Fibroblast of lung (primary cell): ENCODE data around the gene NPAS1. TPM values are rescaled to one million over a fixed set of nuclear protein-coding genes. Genes with fewer than 3 reads are reported as not detected.
"Not testable (repeated sequence)": the region's sequence is repeated elsewhere in the genome, so short reads cannot be mapped to it uniquely, and the experiment has no call there.

Experiments
- DNase-seq, 2 donors: peaks; one replicate each; pipeline versions ENCODE4 v3.0.0 to v3.0.0-alpha.2; 2010; ENCODE audit warnings: low read depth in 2 of 2
- H2AFZ ChIP-seq: 2 replicates; pipeline ENCODE4 v1.5.1; 2012; ENCODE audit warnings: low read length, control low read depth, inconsistent platforms
- H3K27ac ChIP-seq: 2 replicates; pipeline ENCODE4 v1.5.1; 2011; ENCODE audit warnings: low read length, control low read depth; ENCODE audit not compliant: insufficient read depth
- H3K27me3 ChIP-seq: 2 replicates; pipeline ENCODE4 v1.5.1; 2011; ENCODE audit warnings: mild to moderate bottlenecking, low read length; ENCODE audit not compliant: control insufficient read depth, insufficient read depth
- H3K36me3 ChIP-seq: 2 replicates; pipeline ENCODE4 v1.5.1; 2011; ENCODE audit warnings: low read length; ENCODE audit not compliant: control insufficient read depth, insufficient read depth
- H3K4me1 ChIP-seq: 2 replicates; pipeline ENCODE4 v1.5.1; 2011; ENCODE audit warnings: low read length; ENCODE audit not compliant: control insufficient read depth, insufficient read depth; ENCODE audit errors: extremely low read depth
- H3K4me2 ChIP-seq: 2 replicates; pipeline ENCODE4 v1.5.1; 2011; ENCODE audit warnings: low read length, control low read depth; ENCODE audit not compliant: insufficient read depth; ENCODE audit errors: extremely low read depth
- H3K4me3 ChIP-seq, 4 experiments: fragments of 200-600 bp in 1 of 4; sonication (generic) in 1 of 4; replicated peaks in 1 of 4; 2 replicates each; pipeline ENCODE4 v1.5.1; 2011 to 2016; ENCODE audit warnings: low read length in 4 of 4, low read depth in 3 of 4, mild to moderate bottlenecking in 3 of 4, control low read depth in 2 of 4, inconsistent platforms in 1 of 4, mixed read lengths in 1 of 4; ENCODE audit not compliant: insufficient read depth in 1 of 4; ENCODE audit errors: control extremely low read depth in 1 of 4
- H3K79me2 ChIP-seq: 2 replicates; pipeline ENCODE4 v1.5.1; 2012; ENCODE audit warnings: mild to moderate bottlenecking, low read length, inconsistent platforms; ENCODE audit not compliant: control insufficient read depth, insufficient read depth
- H3K9ac ChIP-seq: 2 replicates; pipeline ENCODE4 v1.5.1; 2011; ENCODE audit warnings: mild to moderate bottlenecking, low read length, control low read depth; ENCODE audit not compliant: insufficient read depth
- H3K9me3 ChIP-seq: 2 replicates; pipeline ENCODE4 v1.5.1; 2012; ENCODE audit warnings: low read depth, low read length; ENCODE audit not compliant: control insufficient read depth, insufficient read depth
- H4K20me1 ChIP-seq: 2 replicates; pipeline ENCODE4 v1.5.1; 2011; ENCODE audit warnings: low read length; ENCODE audit not compliant: control insufficient read depth, insufficient read depth; ENCODE audit errors: extremely low read depth
- CTCF ChIP-seq, 2 donors: IDR thresholded peaks in 1 of 2; conservative IDR thresholded peaks in 1 of 2; 1 replicate in 1 of 2; 2 replicates in 1 of 2; pipeline ENCODE4 v1.5.1; 2011 to 2012; ENCODE audit warnings: low read length in 2 of 2, control low read depth in 1 of 2, inconsistent platforms in 1 of 2, low read depth in 1 of 2, mild to moderate bottlenecking in 1 of 2
- EZH2 ChIP-seq: IDR thresholded peaks from 2 replicates; pipeline ENCODE4 v1.5.1; 2012; ENCODE audit warnings: low read length, control low read depth, mild to moderate bottlenecking; ENCODE audit errors: missing control alignments
- polyA plus RNA-seq, 2 donors: library from polyadenylated mRNA; depleted of rRNA in 1 of 2; stranded (reverse) in 1 of 2; unstranded in 1 of 2; fragments of >200 nt; gene quantifications; 2 replicates each; pipeline ENCODE4 v1.2.1, GENCODE V29; 2011 to 2012; ENCODE audit warnings: missing spikeins in 1 of 2
- total RNA-seq: library from RNA; depleted of rRNA; stranded (reverse); fragments of >200 nt; gene quantifications from 2 replicates; pipeline ENCODE4 v1.2.1, GENCODE V29; 2014

Gene NPAS1
- total and polyA plus RNA-seq, 2 donors (not counting 1 experiment from before 2014, with no cell fraction given) = 0.22 to 0.33 TPM

- DNase-seq = peak in 1 of 2 donors; percentile 67
- no peaks in the 10 kb centered on the region for H4K20me1 ChIP-seq
These were observed 56.3 kb downstream of the NPAS1 start for GRCh38 chr19:47075941-47076340.

GRCh38 chr19:47078351-47078750 lies 58.7 kb downstream of the NPAS1 start:
- H3K4me3 ChIP-seq, H3K9me3 ChIP-seq, H3K4me2 ChIP-seq, H2AFZ ChIP-seq, DNase-seq, H3K27me3 ChIP-seq, H3K9ac ChIP-seq, H3K4me1 ChIP-seq, H3K27ac ChIP-seq, H4K20me1 ChIP-seq: not testable (repeated sequence)
- Histone ChIP-seq H3K36me3 (peaks cover 12% of the 10 kb centered on the region), H3K79me2 (peaks cover 12% of the 10 kb centered on the region)

More at GRCh38 chr19:47075941-47076340, 56.3 kb downstream of the NPAS1 start:
- H3K79me2 ChIP-seq = peaks cover 12% of the 10 kb centered on the region
- no peak overlapping the region for H3K4me2 ChIP-seq
- no peaks in the 10 kb centered on the region for H3K27me3 ChIP-seq
- no peak overlapping the region for H2AFZ ChIP-seq
- peaks cover 17% of the 10 kb centered on the region for H3K36me3 ChIP-seq
- H3K9ac ChIP-seq = no peak overlapping the region
- H3K4me1 ChIP-seq = peaks cover 4% of the 10 kb centered on the region
- H3K9me3 ChIP-seq = no peaks in the 10 kb centered on the region
- TF ChIP-seq EZH2 (no peak), CTCF (conservative IDR thresholded peaks at IDR 0.05 in 1 of 2, IDR thresholded peaks at IDR 0.05 in 1 of 2; ENCODE audit: low read depth in 1 of 2, low read length in 2 of 2) (no peak)
- peak overlapping the region; percentile 20 for H3K27ac ChIP-seq
- no peak overlapping the region for H3K4me3 ChIP-seq

- no peak overlapping the region for H3K9ac ChIP-seq
- no peak overlapping the region for H2AFZ ChIP-seq
- H3K27ac ChIP-seq = no peak overlapping the region
- H3K4me2 ChIP-seq = no peak overlapping the region
- no peak for DNase-seq
- no peaks in the 10 kb centered on the region for H4K20me1 ChIP-seq
- peaks cover 4% of the 10 kb centered on the region for H3K4me1 ChIP-seq
- H3K79me2 ChIP-seq = peaks cover 2% of the 10 kb centered on the region
- H3K27me3 ChIP-seq = no peaks in the 10 kb centered on the region
- TF ChIP-seq EZH2 = no peak
- no peak for TF ChIP-seq CTCF (conservative IDR thresholded peaks at IDR 0.05 in 1 of 2, IDR thresholded peaks at IDR 0.05 in 1 of 2; ENCODE audit: low read depth in 1 of 2, low read length in 2 of 2)
- H3K36me3 ChIP-seq = peaks cover 25% of the 10 kb centered on the region
- H3K4me3 ChIP-seq = no peak overlapping the region
- H3K9me3 ChIP-seq = no peaks in the 10 kb centered on the region
These were observed 61.5 kb downstream of the NPAS1 start for GRCh38 chr19:47081095-47081494.
